Type B pancreatic cell (in vitro differentiated cells): ENCODE results near the gene NEK8. TPM values are rescaled to one million over a fixed set of nuclear protein-coding genes. Genes with fewer than 3 reads are reported as not detected.

Source experiments
- DNase-seq: peaks from one replicate; pipeline ENCODE4 v3.0.0; 2021; ENCODE audit warnings: mixed read lengths; ENCODE audit not compliant: unreplicated experiment; ENCODE audit errors: extremely low spot score
- H3K27ac Mint-ChIP-seq: 2 replicates; pipeline ENCODE4 v1.8.0; 2021; ENCODE audit warnings: mild to moderate bottlenecking, mixed read lengths
- H3K27me3 Mint-ChIP-seq: 2 replicates; pipeline ENCODE4 v1.8.0; 2021; ENCODE audit warnings: mixed read lengths
- H3K36me3 Mint-ChIP-seq: 2 replicates; pipeline ENCODE4 v1.8.0; 2021; ENCODE audit warnings: mixed read lengths
- H3K4me1 Mint-ChIP-seq: one replicate; pipeline ENCODE4 v1.8.0; 2021; ENCODE audit warnings: mixed read lengths; ENCODE audit not compliant: unreplicated experiment
- H3K4me3 Mint-ChIP-seq: 2 replicates; pipeline ENCODE4 v1.8.0; 2021; ENCODE audit warnings: mild to moderate bottlenecking, mixed read lengths
- H3K9me3 Mint-ChIP-seq: 2 replicates; pipeline ENCODE4 v1.8.0; 2021; ENCODE audit warnings: mixed read lengths
- CTCF ChIP-seq: fragments of 200-600 bp; sonication (generic); conservative IDR thresholded peaks from 2 replicates; pipeline ENCODE4 v1.5.0; 2021; ENCODE audit warnings: antibody characterized with exemption, mild to moderate bottlenecking
- total RNA-seq: library from RNA; stranded (reverse); gene quantifications from 2 replicates; pipeline ENCODE4 v1.2.1, GENCODE V29; 2021; ENCODE audit warnings: low replicate concordance

The NEK8 gene
- total RNA-seq, 1 donor from 2014 or later = 8.7 TPM

DNA sequence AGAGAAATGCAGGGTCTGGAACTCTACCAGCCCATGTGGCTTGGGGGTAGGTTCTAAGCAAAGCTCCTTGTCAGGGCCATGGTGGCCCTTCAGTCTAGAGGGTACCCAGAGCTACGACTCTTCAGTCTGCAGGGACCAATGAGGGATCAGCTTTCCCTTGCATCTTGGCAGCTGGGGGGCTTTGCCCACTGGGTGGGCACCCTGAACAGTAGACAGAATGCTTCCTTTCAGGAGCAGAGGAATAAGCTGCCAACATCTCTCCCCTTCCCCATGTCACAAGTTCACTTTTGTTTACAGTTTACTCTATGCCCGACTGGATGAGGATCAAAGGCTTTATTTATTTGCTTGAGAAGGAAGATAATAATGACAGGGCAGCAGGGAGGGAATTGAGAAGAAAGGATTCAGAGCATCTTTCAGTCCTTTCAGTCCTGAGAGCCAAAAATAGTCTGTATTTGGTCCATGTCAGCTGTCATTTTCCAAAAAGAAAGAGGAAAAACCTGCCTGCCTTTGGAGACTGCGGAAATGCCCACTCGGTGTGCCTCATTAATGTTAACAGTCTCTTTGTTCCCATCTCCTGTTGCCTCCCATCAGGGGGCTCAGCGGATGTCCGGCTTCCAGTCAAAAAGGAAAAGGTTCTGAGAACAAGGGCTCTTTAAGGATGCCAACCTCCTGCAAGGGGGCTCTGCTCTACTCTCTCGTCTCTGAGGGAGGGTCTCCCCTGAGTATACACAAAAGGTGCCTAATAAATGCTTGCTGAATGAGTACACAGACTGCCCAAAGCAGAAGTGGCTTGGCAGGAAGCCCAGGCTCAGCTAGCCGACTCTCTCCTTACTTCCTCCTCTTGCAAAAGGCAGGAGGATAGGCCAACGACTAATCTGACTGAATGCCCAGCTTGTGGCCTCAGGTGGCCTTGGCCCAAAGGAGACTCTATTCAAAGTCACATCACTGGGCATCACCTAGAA lies 32.3 kb downstream of the NEK8 start:
- no peaks in the 10 kb centered on the region for H3K9me3 Mint-ChIP-seq
- H3K4me3 Mint-ChIP-seq = no peak overlapping the region

DNA sequence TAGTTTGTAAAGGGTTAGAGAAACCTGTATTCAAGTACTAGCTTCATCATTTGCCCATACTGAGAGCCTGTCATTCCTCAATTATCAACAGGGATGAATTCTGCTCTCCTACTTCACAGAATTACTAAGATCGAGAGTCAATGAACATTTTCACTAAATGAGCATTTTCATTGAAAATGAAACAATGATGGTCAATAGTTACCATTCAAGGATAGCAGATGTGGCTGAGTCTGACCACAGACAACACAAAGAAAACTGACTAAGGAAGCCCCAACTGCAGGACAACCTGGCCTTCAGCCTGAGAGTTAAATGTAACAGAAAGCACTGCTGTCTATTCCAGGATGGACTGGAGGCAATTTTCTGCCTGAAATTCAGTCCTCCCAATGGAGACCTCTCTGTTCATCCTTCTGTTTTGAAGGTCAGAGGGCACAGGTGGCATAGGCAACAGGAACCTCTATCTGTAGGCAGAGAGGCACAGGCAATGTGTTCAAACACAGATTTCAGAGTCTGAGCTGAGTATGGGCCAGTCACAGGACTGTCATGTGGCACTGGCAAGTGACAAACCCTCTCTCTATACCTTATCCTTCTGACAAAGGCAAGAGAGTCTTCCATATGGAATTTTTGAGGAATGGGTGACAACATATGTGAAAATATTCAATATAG lies 34.7 kb downstream of the NEK8 start:
- H3K4me1 Mint-ChIP-seq = peaks cover 13% of the 10 kb centered on the region
- H3K9me3 Mint-ChIP-seq = no peaks in the 10 kb centered on the region
- no peaks in the 10 kb centered on the region for H3K27me3 Mint-ChIP-seq
- TF ChIP-seq CTCF = no peak
- no peak overlapping the region for H3K27ac Mint-ChIP-seq
- no peak for DNase-seq
- no peak overlapping the region for H3K4me3 Mint-ChIP-seq
- H3K36me3 Mint-ChIP-seq = peaks cover 8% of the 10 kb centered on the region

More for the DNA sequence above, 32.3 kb downstream of the NEK8 start:
- DNase-seq = no peak
- Mint-ChIP-seq H3K36me3 (peaks cover 9% of the 10 kb centered on the region), H3K4me1 (peaks cover 13% of the 10 kb centered on the region), H3K27ac (peak overlapping the region; percentile 11), H3K27me3 (no peaks in the 10 kb centered on the region)
- TF ChIP-seq CTCF = no peak

DNA sequence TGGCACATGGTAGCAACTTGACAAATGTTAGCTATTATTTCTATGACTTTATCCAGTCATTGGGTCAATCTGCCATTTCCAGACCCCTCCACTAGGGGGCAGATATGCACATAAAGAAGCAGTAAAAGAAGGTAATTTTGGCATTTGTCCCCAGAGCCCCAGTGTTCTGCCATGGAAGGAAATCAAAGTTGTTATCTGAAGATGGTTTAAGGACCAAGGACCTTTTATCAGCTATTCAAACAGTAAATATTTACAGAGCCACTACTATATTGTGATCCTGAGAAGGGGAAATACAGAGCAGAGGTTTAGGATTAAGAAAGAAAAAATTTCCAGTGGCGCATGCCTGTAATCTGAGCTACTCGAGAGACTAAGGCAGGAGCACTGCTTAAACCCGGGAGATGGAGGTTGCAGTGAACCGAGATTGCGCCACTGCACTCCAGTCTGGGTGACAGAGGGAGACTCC lies 35.2 kb downstream of the NEK8 start:
- H3K4me1 Mint-ChIP-seq = peaks cover 13% of the 10 kb centered on the region
- H3K9me3 Mint-ChIP-seq = no peaks in the 10 kb centered on the region
- no peak overlapping the region for H3K4me3 Mint-ChIP-seq
- H3K36me3 Mint-ChIP-seq = peaks cover 8% of the 10 kb centered on the region
- no peaks in the 10 kb centered on the region for H3K27me3 Mint-ChIP-seq
- H3K27ac Mint-ChIP-seq = peak overlapping the region; percentile 17
- no peak for DNase-seq
- peak; percentile 95 for TF ChIP-seq CTCF

- no peak for DNase-seq
- Mint-ChIP-seq H3K27me3 (no peaks in the 10 kb centered on the region), H3K36me3 (peaks cover 14% of the 10 kb centered on the region), H3K4me1 (peaks cover 19% of the 10 kb centered on the region), H3K9me3 (no peaks in the 10 kb centered on the region), H3K4me3 (no peak overlapping the region), H3K27ac (no peak overlapping the region)
- no peak for TF ChIP-seq CTCF
Measured at GRCh38 chr17:28765038-28765437, 36.5 kb downstream of the NEK8 start.

DNA sequence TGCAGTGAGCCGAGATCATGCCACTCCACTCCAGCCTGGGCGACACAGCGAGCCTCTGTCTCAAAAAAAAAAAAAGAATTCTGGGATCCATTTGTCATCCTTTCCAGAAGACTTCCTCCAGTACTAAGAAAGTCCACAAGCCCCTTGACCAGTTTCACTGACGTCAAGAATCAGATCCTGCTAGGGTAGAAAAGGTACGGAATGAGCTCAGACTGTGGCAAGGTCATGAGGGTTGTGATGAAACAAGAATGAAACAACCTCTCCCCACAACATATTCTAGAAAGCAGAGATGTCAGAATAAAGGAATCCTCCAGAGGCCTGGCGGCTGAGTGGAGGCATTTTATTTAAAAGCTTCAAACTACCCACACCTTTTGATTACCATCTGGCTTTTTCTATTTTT lies 45.1 kb downstream of the NEK8 start:
- Mint-ChIP-seq H3K9me3 (no peaks in the 10 kb centered on the region), H3K36me3 (peaks cover 11% of the 10 kb centered on the region), H3K4me1 (peaks cover 27% of the 10 kb centered on the region), H3K27ac (peak overlapping the region; percentile 22), H3K27me3 (no peaks in the 10 kb centered on the region), H3K4me3 (no peak overlapping the region)
- no peak for DNase-seq
- TF ChIP-seq CTCF = no peak
